C4-2B (cell line): ENCODE measurements around the gene CATSPERE.

Source experiments
- CTCF ChIP-seq: fragments of 450-650 bp; conservative IDR thresholded peaks from 2 replicates; pipeline ENCODE4 v1.5.1; 2017; ENCODE audit warnings: mild to moderate bottlenecking
- ZFX ChIP-seq: fragments of 450-650 bp; IDR thresholded peaks from 2 replicates; pipeline ENCODE4 v1.6.1; 2017

DNA sequence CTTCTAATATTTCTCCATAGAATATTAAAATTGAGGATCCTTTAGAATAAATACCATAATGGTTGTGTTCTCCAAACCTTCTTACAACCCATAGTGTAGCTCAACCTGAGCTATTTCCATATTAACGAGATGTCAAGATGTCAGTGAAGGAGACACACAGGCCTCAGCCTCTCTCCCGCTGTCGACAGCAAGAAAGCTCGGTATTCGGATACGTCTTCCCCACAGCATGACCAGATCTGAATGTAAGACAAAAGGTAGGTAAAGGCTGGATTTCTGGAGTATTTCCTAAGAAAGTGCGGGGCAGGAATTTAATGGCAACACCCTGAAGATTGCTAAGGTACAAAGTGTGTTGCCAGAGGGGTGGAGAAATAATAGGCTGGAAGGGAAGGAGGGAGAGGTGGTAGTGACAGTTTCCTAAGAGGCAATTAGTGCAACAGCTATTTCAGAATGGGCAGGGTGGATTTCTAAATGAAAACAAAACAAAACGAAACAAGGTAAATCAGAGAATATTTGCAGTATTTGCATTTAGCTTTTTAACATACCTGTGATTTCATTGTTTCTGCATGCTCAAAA lies 11.1 kb upstream of the CATSPERE start:
- TF ChIP-seq CTCF = no peak
- no peak for TF ChIP-seq ZFX
